SK-N-SH (cell line): Measurements from ENCODE around the gene RPS10. TPM values are rescaled to one million over a fixed set of nuclear protein-coding genes. Genes with fewer than 3 reads are reported as not detected.

Experiments used
- CTCF ChIA-PET: fragments of 300-600, 350-600 bp; formaldehyde crosslinking; extraction: SDS; loops from one replicate; lab custom pipeline; 2021; lab: Yijun Ruan, JAX
- POLR2A ChIA-PET: fragments of 350-600 bp; sonication (Branson Sonifier 250); formaldehyde crosslinking; extraction: SDS; loops from one replicate; lab custom pipeline; 2020; ENCODE audit warnings: antibody characterized with exemption, inconsistent platforms; lab: Yijun Ruan, JAX
- DNase-seq: peaks from one replicate; pipeline ENCODE4 v3.0.0; 2012
- H2AFZ ChIP-seq: fragments of 200-600 bp; sonication (generic); 2 replicates; pipeline ENCODE4 v1.8.1; 2016; ENCODE audit warnings: antibody characterized with exemption, mild to moderate bottlenecking, low read depth
- H3F3A ChIP-seq: fragments of 200-600 bp; sonication (generic); replicated peaks from 2 replicates; pipeline ENCODE3; 2016; ENCODE audit warnings: antibody characterized with exemption, mild to moderate bottlenecking; ENCODE audit not compliant: insufficient read depth
- H3K27ac ChIP-seq, 2 experiments: fragments of 200-500 bp in 1 of 2; fragments of 200-600 bp in 1 of 2; sonication (Bioruptor generic) in 1 of 2; sonication (generic), shearing (Covaris generic) in 1 of 2; 2 replicates each; pipeline versions ENCODE4 v1.5.1 to v1.6.1; 2014 to 2016; ENCODE audit warnings: low read depth in 2 of 2, inconsistent platforms in 1 of 2, low read length in 1 of 2, mild to moderate bottlenecking in 1 of 2, mixed read lengths in 1 of 2
- H3K27me3 ChIP-seq: fragments of 200-600 bp; sonication (generic), shearing (Covaris generic); 2 replicates; pipeline ENCODE4 v1.6.1; 2016; ENCODE audit warnings: mixed run types; ENCODE audit not compliant: insufficient read depth
- H3K36me3 ChIP-seq, 2 experiments: fragments of 200-500 bp in 1 of 2; fragments of 200-600 bp in 1 of 2; sonication (Bioruptor generic) in 1 of 2; sonication (generic) in 1 of 2; replicated peaks in 1 of 2; 2 replicates each; pipeline versions ENCODE3 to v1.5.1; 2014 to 2016; ENCODE audit warnings: low read length in 1 of 2, mild to moderate bottlenecking in 1 of 2; ENCODE audit not compliant: insufficient read depth in 2 of 2, control insufficient read depth in 1 of 2
- H3K4me1 ChIP-seq, 2 experiments: fragments of 200-500 bp in 1 of 2; fragments of 200-600 bp in 1 of 2; sonication (Bioruptor generic) in 1 of 2; sonication (generic), shearing (Covaris generic) in 1 of 2; 2 replicates each; pipeline versions ENCODE4 v1.5.1 to v1.6.1; 2014 to 2016; ENCODE audit warnings: low read depth in 1 of 2, low read length in 1 of 2, mixed run types in 1 of 2; ENCODE audit not compliant: insufficient read depth in 2 of 2, control insufficient read depth in 1 of 2
- H3K4me2 ChIP-seq: fragments of 200-600 bp; sonication (generic), shearing (Covaris generic); 2 replicates; pipeline ENCODE4 v1.6.1; 2017; ENCODE audit warnings: mixed run types
- H3K4me3 ChIP-seq, 2 experiments: fragments of 200-500 bp in 1 of 2; fragments of 200-600 bp in 1 of 2; sonication (Bioruptor generic) in 1 of 2; sonication (generic), shearing (Covaris generic) in 1 of 2; 2 replicates each; pipeline versions ENCODE4 v1.5.1 to v1.8.1; 2014 to 2016; ENCODE audit warnings: low read depth in 2 of 2, inconsistent platforms in 1 of 2, low read length in 1 of 2, mild to moderate bottlenecking in 1 of 2, mixed read lengths in 1 of 2, moderate library complexity in 1 of 2
- H3K79me2 ChIP-seq: fragments of 200-600 bp; sonication (generic); 2 replicates; pipeline ENCODE4 v1.8.1; 2017; ENCODE audit warnings: mild to moderate bottlenecking; ENCODE audit not compliant: insufficient read depth
- H3K9ac ChIP-seq: fragments of 200-600 bp; sonication (generic); 2 replicates; pipeline ENCODE4 v1.6.1; 2017; ENCODE audit warnings: mixed run types
- H3K9me2 ChIP-seq: fragments of 200-600 bp; sonication (generic); 2 replicates; pipeline ENCODE4 v1.6.1; 2017; ENCODE audit warnings: mixed run types
- H3K9me3 ChIP-seq: fragments of 200-600 bp; sonication (generic); 2 replicates; pipeline ENCODE4 v1.6.1; 2017; ENCODE audit warnings: mixed run types, mild to moderate bottlenecking, moderate library complexity
- H4K20me1 ChIP-seq: fragments of 200-600 bp; sonication (generic); 2 replicates; pipeline ENCODE4 v1.6.1; 2017; ENCODE audit warnings: mild to moderate bottlenecking, mixed run types; ENCODE audit not compliant: insufficient read depth
- CHD2 ChIP-seq: fragments of 150-350 bp; IDR thresholded peaks from 2 replicates; pipeline ENCODE4 v1.6.1; 2018; ENCODE audit warnings: low read length; ENCODE audit not compliant: partially characterized antibody
- FOSL2 ChIP-seq: IDR thresholded peaks from 2 replicates; pipeline ENCODE4 v1.4.0; 2012; ENCODE audit warnings: low read depth, mild to moderate bottlenecking, moderate library complexity, borderline replicate concordance
- FOXJ3 ChIP-seq: sonication (generic); formaldehyde crosslinking; IDR thresholded peaks from 2 replicates; pipeline ENCODE4 v1.5.1; 2020; ENCODE audit warnings: mild to moderate bottlenecking, missing genetic modification reagents
- GABPA ChIP-seq: IDR thresholded peaks from 2 replicates; pipeline ENCODE4 v1.4.0; 2012; ENCODE audit warnings: low read depth, mild to moderate bottlenecking
- GATA2 ChIP-seq: sonication (generic); formaldehyde crosslinking; IDR thresholded peaks from 2 replicates; pipeline ENCODE4 v1.5.0; 2020; ENCODE audit warnings: mild to moderate bottlenecking, missing genetic modification reagents
- JUND ChIP-seq: IDR thresholded peaks from 2 replicates; pipeline ENCODE4 v1.4.0; 2012
- MEF2A ChIP-seq: IDR thresholded peaks from 2 replicates; pipeline ENCODE4 v1.4.0; 2012; ENCODE audit warnings: low read depth, borderline replicate concordance
- NFIC ChIP-seq: IDR thresholded peaks from 2 replicates; pipeline ENCODE4 v1.4.0; 2012; ENCODE audit warnings: borderline replicate concordance
- NRF1 ChIP-seq: IDR thresholded peaks from 2 replicates; pipeline ENCODE4 v1.6.1; 2012; ENCODE audit warnings: low read depth, mild to moderate bottlenecking, low read length
- POLR2AphosphoS5 ChIP-seq: IDR thresholded peaks from 2 replicates; pipeline ENCODE4 v1.6.1; 2012; ENCODE audit warnings: low read depth, low read length
- RAD21 ChIP-seq: IDR thresholded peaks from 2 replicates; pipeline ENCODE4 v1.6.1; 2012; ENCODE audit warnings: mild to moderate bottlenecking, low read length
- RFX5 ChIP-seq: IDR thresholded peaks from 2 replicates; pipeline ENCODE4 v1.6.1; 2012; ENCODE audit warnings: mild to moderate bottlenecking, improper control_type of control experiment, low read length
- RXRA ChIP-seq: IDR thresholded peaks from 2 replicates; pipeline ENCODE4 v1.4.0; 2012; ENCODE audit warnings: low read depth, mild to moderate bottlenecking, borderline replicate concordance
- SIN3A ChIP-seq: IDR thresholded peaks from 2 replicates; pipeline ENCODE4 v1.6.1; 2012; ENCODE audit warnings: low read depth, mild to moderate bottlenecking, low read length, moderate library complexity, borderline replicate concordance
- SMC3 ChIP-seq: IDR thresholded peaks from 2 replicates; pipeline ENCODE4 v1.6.1; 2012; ENCODE audit warnings: low read depth, low read length, improper control_type of control experiment
- TAF1 ChIP-seq: IDR thresholded peaks from 2 replicates; pipeline ENCODE4 v1.6.1; 2012; ENCODE audit warnings: low read depth, mild to moderate bottlenecking, low read length, moderate library complexity, borderline replicate concordance
- TCF12 ChIP-seq: IDR thresholded peaks from 2 replicates; pipeline ENCODE4 v1.4.0; 2012
- YY1 ChIP-seq: IDR thresholded peaks from 2 replicates; pipeline ENCODE4 v1.4.0; 2012; ENCODE audit warnings: low read depth, mild to moderate bottlenecking
- WGBS: methylation state at CpG from one replicate; pipeline ENCODE4 v1.1.6; 2017; ENCODE audit warnings: low lambda C conversion rate; 5-methylcytosine and 5-hydroxymethylcytosine counted together
- polyA plus RNA-seq, 3 experiments: library from polyadenylated mRNA; depleted of rRNA; stranded (reverse); fragments of >200 nt; gene quantifications; 2 replicates each; pipeline ENCODE4 v1.2.3, GENCODE V29; 2012
- TF ChIP-seq, protein P1 (sequence below): IDR thresholded peaks from 2 replicates; pipeline ENCODE4 v1.4.0; 2012; ENCODE audit warnings: low read depth, borderline replicate concordance
- TF ChIP-seq, protein P2 (sequence below): IDR thresholded peaks from 2 replicates; pipeline ENCODE4 v1.4.0; 2012; ENCODE audit warnings: low read depth, borderline replicate concordance
- TF ChIP-seq, protein P3 (sequence below): IDR thresholded peaks from 2 replicates; pipeline ENCODE4; 2012

Gene RPS10
- polyA plus RNA-seq, 1 of the 3 experiments (the other 2 are of a cell fraction): 4,475 TPM

DNA sequence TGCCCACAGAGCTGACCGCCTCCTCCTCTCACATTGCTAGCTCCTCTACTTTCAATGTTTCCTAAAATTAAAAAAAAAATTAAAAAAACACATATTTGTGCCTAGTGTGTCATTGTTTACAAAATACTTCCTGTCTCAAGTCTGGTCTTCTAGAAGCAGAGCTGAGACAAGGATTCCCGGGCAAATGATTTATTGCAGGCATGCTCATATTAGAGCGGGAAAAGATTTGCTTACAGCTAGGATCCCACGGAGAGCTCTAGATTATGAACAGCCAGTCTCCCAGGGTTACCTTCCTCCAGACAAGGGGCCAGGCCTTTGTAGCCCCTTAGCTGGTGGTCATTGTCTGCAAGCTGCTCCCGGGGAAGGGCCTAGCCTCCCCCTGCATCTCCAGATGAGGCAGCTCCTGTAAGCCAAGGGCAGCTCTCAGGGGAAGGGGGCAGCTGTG lies 49.4 kb upstream of the RPS10 start:
- H3K9me2 ChIP-seq: no peaks in the 10 kb centered on the region
- ChIA-PET POLR2A (no interaction called here), CTCF (interaction anchor here (1.0 to 1.3 kb wide), 5 partner anchors 10 to 137 kb away, joined by 3 to 4 read pairs (median 3); partner anchors contain the start of gene PACSIN1)
- WGBS: 69% methylated on average over 5 of the region's 5 CpGs
- no peaks in the 10 kb centered on the region for H3F3A ChIP-seq
- H3K27me3 ChIP-seq: no peaks in the 10 kb centered on the region; the same call in 1 of the 2 replicates
- no peaks in the 10 kb centered on the region for H4K20me1 ChIP-seq
- no peak for DNase-seq
- H3K36me3 ChIP-seq: no peaks in the 10 kb centered on the region
- H3K79me2 ChIP-seq: no peaks in the 10 kb centered on the region
- no peak overlapping the region for H3K27ac ChIP-seq
- no peak overlapping the region for H2AFZ ChIP-seq
- H3K4me1 ChIP-seq: peaks cover 0 to 3% of the 10 kb centered on the region in 2 experiments; a peak in 1 of 4 replicates
- H3K4me3 ChIP-seq: no peak overlapping the region
- H3K9ac ChIP-seq: no peak overlapping the region
- TF ChIP-seq FOSL2 (no peak), GABPA (no peak), POLR2AphosphoS5 (no peak)
- TF ChIP-seq, protein P1, sequence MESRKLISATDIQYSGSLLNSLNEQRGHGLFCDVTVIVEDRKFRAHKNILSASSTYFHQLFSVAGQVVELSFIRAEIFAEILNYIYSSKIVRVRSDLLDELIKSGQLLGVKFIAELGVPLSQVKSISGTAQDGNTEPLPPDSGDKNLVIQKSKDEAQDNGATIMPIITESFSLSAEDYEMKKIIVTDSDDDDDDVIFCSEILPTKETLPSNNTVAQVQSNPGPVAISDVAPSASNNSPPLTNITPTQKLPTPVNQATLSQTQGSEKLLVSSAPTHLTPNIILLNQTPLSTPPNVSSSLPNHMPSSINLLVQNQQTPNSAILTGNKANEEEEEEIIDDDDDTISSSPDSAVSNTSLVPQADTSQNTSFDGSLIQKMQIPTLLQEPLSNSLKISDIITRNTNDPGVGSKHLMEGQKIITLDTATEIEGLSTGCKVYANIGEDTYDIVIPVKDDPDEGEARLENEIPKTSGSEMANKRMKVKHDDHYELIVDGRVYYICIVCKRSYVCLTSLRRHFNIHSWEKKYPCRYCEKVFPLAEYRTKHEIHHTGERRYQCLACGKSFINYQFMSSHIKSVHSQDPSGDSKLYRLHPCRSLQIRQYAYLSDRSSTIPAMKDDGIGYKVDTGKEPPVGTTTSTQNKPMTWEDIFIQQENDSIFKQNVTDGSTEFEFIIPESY: no peak
- no peaks in the 10 kb centered on the region for H3K9me3 ChIP-seq
- H3K4me2 ChIP-seq: no peak overlapping the region

DNA sequence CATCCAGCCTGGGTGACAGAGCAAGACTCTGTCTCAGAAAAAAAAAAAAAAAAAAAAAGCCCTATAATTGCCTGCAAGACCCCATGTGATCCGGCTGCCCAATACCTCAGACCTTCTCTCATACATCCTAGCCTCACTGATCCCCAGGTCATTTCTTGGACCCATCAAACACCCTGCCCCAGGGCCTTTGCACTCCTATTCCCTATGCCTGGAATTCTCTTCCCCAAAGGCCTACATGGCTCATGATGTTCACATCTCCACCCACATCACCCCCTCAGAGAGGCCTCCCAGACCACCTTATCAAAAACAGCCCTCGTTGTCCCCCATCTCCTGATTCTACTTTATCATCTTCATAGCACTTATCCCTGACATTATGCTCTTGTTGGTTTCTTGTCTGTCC lies 48.9 kb upstream of the RPS10 start:
- Histone ChIP-seq H2AFZ (no peak overlapping the region), H3K9ac (no peak overlapping the region), H3K4me3 (no peak overlapping the region), H3K9me2 (no peaks in the 10 kb centered on the region), H3K27me3 (no peaks in the 10 kb centered on the region; the same call in 1 of the 2 replicates), H3K4me1 (peaks cover 0 to 3% of the 10 kb centered on the region in 2 experiments; a peak in 1 of 4 replicates), H3K9me3 (no peaks in the 10 kb centered on the region), H3K79me2 (no peaks in the 10 kb centered on the region), H3K36me3 (no peaks in the 10 kb centered on the region), H3K27ac (no peak overlapping the region), H4K20me1 (no peaks in the 10 kb centered on the region), H3K4me2 (no peak overlapping the region), H3F3A (no peaks in the 10 kb centered on the region)
- CTCF ChIA-PET: interaction anchor here (1.2 to 1.3 kb wide), 2 partner anchors 9 to 135 kb away, joined by 3 read pairs; partner anchors contain the start of gene PACSIN1
- POLR2A ChIA-PET: no interaction called here
- TF ChIP-seq SIN3A (no peak), MEF2A (no peak), FOXJ3 (CRISPR knock-in tag) (no peak), SMC3 (no peak), FOSL2 (no peak), NRF1 (no peak), YY1 (no peak), NFIC (no peak), RXRA (no peak), RAD21 (no peak), GATA2 (CRISPR knock-in tag) (no peak), TCF12 (no peak), RFX5 (no peak), CHD2 (no peak), TAF1 (no peak), JUND (no peak)
- TF ChIP-seq, protein P2, sequence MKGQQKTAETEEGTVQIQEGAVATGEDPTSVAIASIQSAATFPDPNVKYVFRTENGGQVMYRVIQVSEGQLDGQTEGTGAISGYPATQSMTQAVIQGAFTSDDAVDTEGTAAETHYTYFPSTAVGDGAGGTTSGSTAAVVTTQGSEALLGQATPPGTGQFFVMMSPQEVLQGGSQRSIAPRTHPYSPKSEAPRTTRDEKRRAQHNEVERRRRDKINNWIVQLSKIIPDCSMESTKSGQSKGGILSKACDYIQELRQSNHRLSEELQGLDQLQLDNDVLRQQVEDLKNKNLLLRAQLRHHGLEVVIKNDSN: no peak
- TF ChIP-seq, protein P3, sequence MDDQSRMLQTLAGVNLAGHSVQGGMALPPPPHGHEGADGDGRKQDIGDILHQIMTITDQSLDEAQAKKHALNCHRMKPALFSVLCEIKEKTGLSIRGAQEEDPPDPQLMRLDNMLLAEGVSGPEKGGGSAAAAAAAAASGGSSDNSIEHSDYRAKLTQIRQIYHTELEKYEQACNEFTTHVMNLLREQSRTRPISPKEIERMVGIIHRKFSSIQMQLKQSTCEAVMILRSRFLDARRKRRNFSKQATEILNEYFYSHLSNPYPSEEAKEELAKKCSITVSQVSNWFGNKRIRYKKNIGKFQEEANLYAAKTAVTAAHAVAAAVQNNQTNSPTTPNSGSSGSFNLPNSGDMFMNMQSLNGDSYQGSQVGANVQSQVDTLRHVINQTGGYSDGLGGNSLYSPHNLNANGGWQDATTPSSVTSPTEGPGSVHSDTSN: no peak
- TF ChIP-seq, protein P1: no peak
- DNase-seq: no peak
- 63% methylated on average over 2 of the region's 2 CpGs for WGBS
